Measurements from ENCODE around the gene EDAR.

Gene EDAR

DNA sequence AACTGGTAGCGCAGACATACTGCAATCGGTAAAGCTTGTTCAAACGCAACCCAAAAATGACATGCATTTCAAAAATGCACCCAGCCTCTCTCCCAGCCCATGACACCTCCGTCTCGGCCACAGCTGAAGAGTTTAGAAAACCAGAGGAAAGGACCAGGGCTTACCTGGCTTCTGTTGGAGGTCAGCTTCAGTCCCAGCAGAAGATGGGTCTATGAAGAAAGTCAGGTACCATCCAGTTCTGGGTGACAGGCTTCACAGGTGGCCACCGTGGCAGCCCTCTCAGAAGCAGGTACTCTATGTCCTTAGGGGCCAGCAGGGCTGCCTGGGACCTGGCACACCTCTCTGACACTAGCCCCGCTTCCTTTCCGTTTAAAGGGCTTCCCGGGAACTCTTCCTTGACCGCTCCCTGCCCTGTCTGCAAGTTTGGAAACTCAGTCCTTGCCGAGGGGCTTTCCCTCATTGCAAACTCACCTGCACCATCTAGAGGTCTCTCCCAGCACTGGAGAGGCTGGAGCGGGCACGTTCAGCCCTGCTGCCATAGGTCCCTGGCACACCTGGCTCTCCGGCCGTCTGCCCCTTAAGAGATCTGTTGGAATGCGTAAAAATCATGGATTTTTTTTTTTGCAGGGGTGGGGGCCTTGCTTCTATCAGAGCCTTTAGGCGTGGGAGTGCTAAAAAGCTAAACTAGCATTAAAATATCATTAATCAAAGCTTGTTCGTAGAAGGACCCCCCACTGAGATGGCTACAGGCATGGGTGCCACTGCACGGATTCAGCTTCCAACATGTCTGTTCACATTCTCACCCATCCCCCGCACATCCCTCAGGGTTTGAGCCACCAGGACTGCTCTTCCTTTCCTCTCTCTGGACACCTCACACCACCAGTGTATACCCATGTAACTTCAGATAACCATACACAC is at the start of gene EDAR:
TSS of gene EDAR (minus strand) at position 425 of the 918 bp plus-strand sequence. CDS start 58,206 bp downstream, outside the sequence.
- Mint-ChIP-seq H3K27ac (no peak within 1 kb of the TSS), H3K4me1 (peaks cover 43% of the 10 kb centered on the region), H3K27me3 (peaks cover 30% of the 10 kb centered on the region), H3K4me3 (peak within 1 kb of the TSS; percentile 65), H3K9me3 (no peaks in the 10 kb centered on the region), H3K36me3 (no peaks in the 10 kb centered on the region)
- CTCF ChIA-PET = interaction anchor here (0.7 to 4.0 kb wide), 12 partner anchors 10 to 353 kb away, joined by 3 to 37 read pairs (median 3); no protein-coding TSS in a partner anchor
- DNase-seq = peak; percentile 69

DNA sequence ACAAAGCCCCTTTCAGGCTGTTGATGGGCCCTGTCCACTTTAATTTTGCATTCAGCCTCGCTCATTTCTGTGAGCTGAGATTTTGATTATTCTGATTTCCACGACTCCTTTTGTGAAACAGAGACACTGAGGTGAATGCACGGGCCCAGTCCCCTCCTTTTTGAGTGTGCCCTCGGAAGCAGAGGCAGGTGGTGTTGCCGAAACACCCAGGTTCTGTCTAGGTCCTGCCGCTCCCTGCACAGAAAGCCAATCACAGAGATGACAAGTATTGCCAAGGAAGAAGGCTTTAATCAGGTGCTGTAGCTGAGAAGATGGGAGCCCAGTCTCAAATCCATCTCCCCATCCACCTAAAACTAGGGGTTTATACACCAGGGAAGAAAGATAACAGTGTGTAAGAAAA is 44.2 kb upstream of the EDAR start:
- Mint-ChIP-seq H3K36me3 (peaks cover 14% of the 10 kb centered on the region), H3K4me1 (peaks cover 54% of the 10 kb centered on the region), H3K9me3 (peaks cover 5% of the 10 kb centered on the region), H3K27me3 (no peaks in the 10 kb centered on the region), H3K4me3 (peak overlapping the region; percentile 73), H3K27ac (peak overlapping the region; percentile 97)
- no peak for DNase-seq
- CTCF ChIA-PET = interaction anchor here (0.8 to 1.6 kb wide), 2 partner anchors 16 to 104 kb away, joined by 3 read pairs; no protein-coding TSS in a partner anchor

DNA sequence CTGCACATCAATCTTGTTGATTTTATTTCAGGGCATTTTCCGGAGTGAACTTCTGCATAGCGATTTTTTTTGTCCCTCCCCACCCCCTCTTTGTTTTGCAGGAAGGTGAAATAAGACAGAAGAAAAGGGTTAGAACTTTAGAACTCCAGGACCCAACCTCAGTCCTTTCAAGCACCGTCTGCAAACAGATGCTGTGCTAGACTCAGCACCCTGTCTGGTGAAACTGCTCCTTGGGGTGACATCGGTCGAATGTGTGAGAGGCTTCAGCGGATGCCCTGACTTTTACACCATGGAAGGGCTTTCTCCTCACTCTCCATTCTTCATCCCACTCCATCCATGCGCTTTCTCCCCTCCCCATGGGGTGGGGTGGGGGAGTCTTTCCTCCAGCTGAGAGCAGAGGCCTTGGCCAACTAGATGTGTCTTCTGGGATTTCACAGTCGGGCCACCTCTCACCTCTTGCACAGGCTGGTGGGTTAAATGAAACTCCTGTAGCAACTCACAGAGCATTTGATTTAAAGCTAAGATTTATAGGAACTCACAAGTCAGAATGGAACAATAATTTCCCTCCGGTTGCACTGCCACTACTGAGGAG is 43.3 kb upstream of the EDAR start:
- no peaks in the 10 kb centered on the region for H3K27me3 Mint-ChIP-seq
- peaks cover 14% of the 10 kb centered on the region for H3K36me3 Mint-ChIP-seq
- CTCF ChIA-PET = interaction anchor here (0.8 to 1.6 kb wide), 2 partner anchors 17 to 103 kb away, joined by 3 read pairs; no protein-coding TSS in a partner anchor
- H3K9me3 Mint-ChIP-seq = peaks cover 5% of the 10 kb centered on the region
- peak overlapping the region; percentile 97 for H3K27ac Mint-ChIP-seq
- H3K4me3 Mint-ChIP-seq = peak overlapping the region; percentile 73
- H3K4me1 Mint-ChIP-seq = peaks cover 53% of the 10 kb centered on the region
- peak; percentile 65 for DNase-seq

DNA sequence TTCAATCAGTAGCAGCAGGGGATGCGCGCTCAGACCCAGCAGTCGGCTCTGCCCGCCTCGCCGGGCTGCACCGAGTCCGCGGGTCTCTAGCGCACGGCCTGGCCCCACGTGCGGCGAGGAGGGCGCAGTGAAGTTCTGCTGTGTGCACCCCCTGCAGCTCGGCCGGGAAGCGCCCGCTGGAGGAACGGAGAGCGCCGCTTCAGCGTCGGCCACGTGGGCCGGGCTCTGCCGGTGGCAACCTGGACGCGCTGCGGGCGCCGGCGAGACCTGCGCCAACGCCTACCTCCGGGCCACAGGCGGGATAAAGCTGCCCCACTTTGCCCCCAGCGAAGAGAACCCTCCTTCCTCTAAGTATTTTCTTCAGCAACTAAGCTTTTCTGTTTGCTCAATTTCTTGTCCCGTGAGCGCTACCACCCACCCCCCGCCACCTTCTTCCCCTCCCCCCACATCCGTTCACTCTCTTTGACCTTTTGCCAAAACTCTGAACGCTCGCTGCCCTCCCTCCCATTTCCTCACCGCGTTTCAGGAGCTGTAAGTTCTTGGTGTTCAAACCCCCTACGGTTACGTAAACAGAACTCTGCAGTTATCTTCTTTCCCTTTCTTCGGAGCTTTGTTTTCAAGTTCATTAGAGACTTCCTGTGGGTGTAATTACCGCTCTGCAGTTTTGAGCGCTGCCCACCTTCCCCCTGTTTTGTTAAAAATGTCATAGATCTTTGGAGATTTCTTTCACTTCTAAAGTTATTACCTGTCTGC is 42.6 kb upstream of the EDAR start:
- DNase-seq = peak; percentile 88
- CTCF ChIA-PET = interaction anchor here (1.6 kb wide), 1 partner anchor 17 kb away, joined by 3 read pairs; no protein-coding TSS in a partner anchor
- peaks cover 5% of the 10 kb centered on the region for H3K9me3 Mint-ChIP-seq
- H3K27ac Mint-ChIP-seq = peak overlapping the region; percentile 97
- no peaks in the 10 kb centered on the region for H3K27me3 Mint-ChIP-seq
- H3K36me3 Mint-ChIP-seq = peaks cover 14% of the 10 kb centered on the region
- peak overlapping the region; percentile 73 for H3K4me3 Mint-ChIP-seq
- peaks cover 52% of the 10 kb centered on the region for H3K4me1 Mint-ChIP-seq

DNA sequence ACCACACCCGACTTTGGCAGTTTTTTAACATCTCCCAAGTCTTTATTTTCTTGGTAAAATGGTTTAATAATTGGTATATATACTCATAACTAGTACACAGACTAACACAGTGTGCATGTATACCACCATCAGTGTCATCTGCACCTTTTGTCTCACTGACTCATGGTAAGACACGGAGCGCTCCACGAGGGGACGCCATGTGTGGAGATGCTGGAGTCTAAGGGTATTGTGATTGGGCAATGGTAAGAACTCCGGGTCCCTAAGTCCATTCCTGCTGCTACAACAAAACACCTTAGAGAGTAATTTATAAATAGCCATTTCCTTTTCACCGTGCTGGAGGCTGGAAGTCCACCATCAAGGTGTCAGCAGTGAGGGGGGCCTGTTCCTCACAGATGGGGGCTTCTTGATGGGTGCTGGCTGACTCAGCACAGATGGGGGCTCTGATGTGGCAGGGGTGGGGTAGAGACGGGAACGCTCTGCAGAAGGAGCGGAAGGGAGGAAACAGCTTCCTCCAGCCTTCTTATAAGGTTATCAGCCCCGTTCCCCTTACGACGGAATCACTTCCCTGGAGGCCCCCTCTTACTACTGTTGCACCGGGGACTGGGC is 42.0 kb upstream of the EDAR start:
- H3K27ac Mint-ChIP-seq = peak overlapping the region; percentile 97
- H3K27me3 Mint-ChIP-seq = no peaks in the 10 kb centered on the region
- H3K4me1 Mint-ChIP-seq = peaks cover 52% of the 10 kb centered on the region
- DNase-seq = peak; percentile 36
- CTCF ChIA-PET = no interaction called here
- H3K36me3 Mint-ChIP-seq = peaks cover 14% of the 10 kb centered on the region
- peaks cover 5% of the 10 kb centered on the region for H3K9me3 Mint-ChIP-seq
- peak overlapping the region; percentile 66 for H3K4me3 Mint-ChIP-seq

DNA sequence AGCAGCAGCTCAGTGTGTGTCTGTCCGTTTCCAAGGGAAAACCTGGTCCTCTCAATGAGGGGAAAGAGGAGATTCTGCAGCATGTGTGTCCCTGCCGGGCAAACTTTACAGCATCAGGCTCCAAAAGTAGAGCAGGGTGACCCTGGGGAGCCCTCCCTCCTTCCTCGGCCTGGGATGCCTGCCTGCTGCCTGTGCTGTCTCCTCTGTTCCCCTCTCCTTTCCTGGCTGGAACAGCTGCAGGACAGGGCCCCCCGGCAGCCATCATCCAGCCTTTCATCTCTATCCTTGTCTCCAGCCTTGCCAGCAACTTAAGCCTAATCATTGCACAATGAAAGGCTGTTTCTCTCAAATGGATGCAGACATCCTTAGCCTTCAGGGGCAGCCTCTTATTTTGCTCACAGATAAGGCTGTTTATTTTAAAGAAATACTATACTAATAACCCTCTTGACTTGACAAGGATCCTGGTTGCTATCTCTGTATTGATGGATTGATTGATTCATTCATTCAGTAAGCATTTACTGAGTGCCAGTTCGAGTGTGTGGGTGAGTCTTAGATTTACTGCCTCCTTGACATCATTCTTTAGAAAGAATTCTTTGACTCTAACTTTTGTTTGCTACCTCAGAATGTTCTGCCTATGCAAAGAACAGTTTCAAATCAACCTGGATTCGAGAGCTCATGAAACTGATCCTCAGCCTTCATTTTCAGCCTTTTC is 40.6 kb upstream of the EDAR start:
- peaks cover 8% of the 10 kb centered on the region for H3K36me3 Mint-ChIP-seq
- CTCF ChIA-PET = no interaction called here

DNA sequence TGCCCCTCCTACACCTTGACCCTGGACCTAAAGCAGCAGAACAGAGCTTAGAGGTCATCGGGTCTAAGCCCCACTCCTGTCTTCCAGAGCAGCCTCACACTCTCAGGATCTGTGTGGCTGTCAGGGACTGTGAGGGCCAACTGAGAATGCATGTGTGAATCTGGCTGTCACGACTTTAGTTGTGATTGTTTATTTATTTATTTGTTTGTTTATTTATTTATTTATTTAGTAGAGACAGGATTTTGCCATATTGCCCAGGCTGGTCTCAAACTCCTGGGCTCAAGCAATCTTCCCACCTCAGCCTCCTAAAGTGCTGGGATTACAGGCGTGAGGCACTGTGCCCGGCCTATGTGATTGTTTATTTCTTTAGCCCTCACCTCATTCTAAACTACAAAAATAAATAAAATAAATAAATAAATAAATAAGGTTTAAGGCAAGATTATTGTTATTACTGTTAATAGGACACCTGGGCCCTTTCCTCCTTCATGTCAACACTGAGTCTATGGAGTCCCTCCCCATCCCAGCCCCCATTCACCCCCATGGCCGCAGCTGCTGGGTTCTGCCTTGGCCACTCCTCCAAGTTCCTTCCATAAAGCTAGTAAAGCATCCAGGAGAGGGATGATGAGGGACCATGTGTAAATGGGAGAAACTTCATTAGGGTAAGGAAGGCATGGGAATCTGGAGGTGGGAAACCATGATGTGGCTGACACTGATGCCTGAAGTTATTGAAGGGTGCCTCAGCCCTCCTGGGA is 39.9 kb upstream of the EDAR start:
- CTCF ChIA-PET = no interaction called here
- no peaks in the 10 kb centered on the region for H3K27me3 Mint-ChIP-seq

More for the DNA sequence above, 40.6 kb upstream of the EDAR start:
- no peaks in the 10 kb centered on the region for H3K27me3 Mint-ChIP-seq
- no peak overlapping the region for H3K4me3 Mint-ChIP-seq
- no peak for DNase-seq
- H3K27ac Mint-ChIP-seq = peak overlapping the region; percentile 28
- H3K9me3 Mint-ChIP-seq = peaks cover 3% of the 10 kb centered on the region
- H3K4me1 Mint-ChIP-seq = peaks cover 45% of the 10 kb centered on the region

DNA sequence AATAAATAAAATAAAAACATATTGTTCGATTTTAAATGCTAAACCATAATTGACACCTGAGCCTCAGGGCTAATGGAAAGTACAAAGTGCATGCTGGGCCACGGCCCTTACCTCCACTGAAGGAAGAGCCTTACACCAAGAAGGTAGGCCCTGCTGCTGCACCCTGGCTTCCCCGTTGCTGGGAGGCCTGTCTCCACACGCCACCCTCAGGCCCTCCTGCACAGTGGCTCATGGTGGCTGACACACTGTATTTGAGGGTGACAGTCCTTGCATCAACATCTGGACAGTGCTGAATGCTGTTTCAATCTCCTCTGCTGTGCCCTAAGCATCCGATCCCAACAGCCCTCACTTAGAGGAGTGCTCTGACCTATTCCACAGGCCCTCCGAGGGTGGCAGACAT is 39.3 kb upstream of the EDAR start:
- Mint-ChIP-seq H3K27me3 (no peaks in the 10 kb centered on the region), H3K36me3 (peaks cover 6% of the 10 kb centered on the region), H3K27ac (peak overlapping the region; percentile 13), H3K4me3 (no peak overlapping the region), H3K4me1 (peaks cover 40% of the 10 kb centered on the region), H3K9me3 (peaks cover 2% of the 10 kb centered on the region)
- CTCF ChIA-PET = no interaction called here
- DNase-seq = no peak

More for the DNA sequence above, 39.9 kb upstream of the EDAR start:
- H3K4me3 Mint-ChIP-seq = no peak overlapping the region
- peak overlapping the region; percentile 13 for H3K27ac Mint-ChIP-seq
- DNase-seq = no peak
- H3K36me3 Mint-ChIP-seq = peaks cover 8% of the 10 kb centered on the region
- peaks cover 3% of the 10 kb centered on the region for H3K9me3 Mint-ChIP-seq
- peaks cover 43% of the 10 kb centered on the region for H3K4me1 Mint-ChIP-seq

DNA sequence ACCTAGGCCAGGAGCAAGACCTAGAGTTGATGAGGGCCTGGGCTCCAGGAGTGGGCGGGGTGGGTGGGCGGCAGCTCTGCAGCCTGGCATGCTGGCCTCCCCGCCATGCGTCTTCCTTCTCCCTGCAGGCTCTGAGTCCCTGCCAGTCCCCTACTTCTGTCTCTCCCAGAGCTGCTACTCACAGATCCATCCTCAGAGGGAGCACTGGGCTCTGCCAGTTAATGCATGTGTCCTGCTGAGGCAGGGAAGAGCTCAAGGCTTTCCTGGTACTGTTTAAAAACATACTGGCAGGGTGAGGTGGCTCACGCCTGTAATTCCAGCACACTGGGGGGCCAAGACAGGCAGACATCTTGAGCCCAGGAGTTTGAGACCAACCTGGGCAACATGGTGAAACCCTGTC is 38.7 kb upstream of the EDAR start:
- peak overlapping the region; percentile 39 for H3K27ac Mint-ChIP-seq
- DNase-seq = no peak
- H3K4me1 Mint-ChIP-seq = peaks cover 34% of the 10 kb centered on the region
- H3K4me3 Mint-ChIP-seq = no peak overlapping the region
- H3K9me3 Mint-ChIP-seq = no peaks in the 10 kb centered on the region
- H3K36me3 Mint-ChIP-seq = peaks cover 2% of the 10 kb centered on the region
- H3K27me3 Mint-ChIP-seq = no peaks in the 10 kb centered on the region
- CTCF ChIA-PET = no interaction called here

DNA sequence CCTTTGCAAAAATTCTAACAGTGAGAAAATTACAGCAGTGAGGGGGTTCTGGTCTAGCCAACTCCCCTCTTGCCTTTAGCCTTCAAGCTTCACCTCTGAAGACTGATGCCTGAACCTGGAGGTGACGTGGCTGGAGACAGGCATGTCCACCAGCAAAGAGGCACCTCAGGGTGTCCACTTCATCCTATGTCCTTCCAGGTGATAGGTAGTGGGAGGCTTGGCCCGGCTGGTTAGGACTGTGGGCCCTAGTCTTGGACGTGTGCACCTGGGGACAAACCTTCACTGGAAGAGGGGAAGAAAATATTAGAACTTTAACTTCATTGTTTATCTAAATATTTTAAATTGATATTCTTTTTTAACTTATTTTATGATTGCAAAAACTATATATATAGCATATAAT is 35.5 kb upstream of the EDAR start:
- H3K27ac Mint-ChIP-seq = no peak overlapping the region
- peaks cover 4% of the 10 kb centered on the region for H3K27me3 Mint-ChIP-seq
- H3K9me3 Mint-ChIP-seq = no peaks in the 10 kb centered on the region
- CTCF ChIA-PET = no interaction called here
- H3K4me3 Mint-ChIP-seq = no peak overlapping the region
- no peaks in the 10 kb centered on the region for H3K36me3 Mint-ChIP-seq
- peaks cover 17% of the 10 kb centered on the region for H3K4me1 Mint-ChIP-seq
- no peak for DNase-seq

DNA sequence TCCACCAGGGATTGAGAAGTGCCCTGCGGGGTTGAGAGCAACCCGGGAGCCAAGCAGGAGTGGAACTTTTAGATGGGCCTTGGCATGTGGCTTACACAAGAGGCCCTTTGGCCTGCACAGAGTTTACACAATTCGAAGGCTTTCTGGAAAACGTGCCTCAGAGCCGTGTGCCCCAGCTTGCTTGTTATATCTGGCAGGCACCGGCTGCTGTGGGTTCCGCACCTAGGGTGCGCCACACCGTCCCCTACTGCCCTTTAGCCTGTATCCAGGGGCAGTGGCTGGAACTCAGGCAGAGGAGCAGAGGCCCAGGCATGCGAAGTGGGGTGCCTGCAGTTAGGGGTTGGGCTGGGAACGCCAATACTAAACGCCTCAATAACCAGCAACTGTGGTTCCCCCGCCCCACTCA is 32.9 kb upstream of the EDAR start:
- CTCF ChIA-PET = no interaction called here

DNA sequence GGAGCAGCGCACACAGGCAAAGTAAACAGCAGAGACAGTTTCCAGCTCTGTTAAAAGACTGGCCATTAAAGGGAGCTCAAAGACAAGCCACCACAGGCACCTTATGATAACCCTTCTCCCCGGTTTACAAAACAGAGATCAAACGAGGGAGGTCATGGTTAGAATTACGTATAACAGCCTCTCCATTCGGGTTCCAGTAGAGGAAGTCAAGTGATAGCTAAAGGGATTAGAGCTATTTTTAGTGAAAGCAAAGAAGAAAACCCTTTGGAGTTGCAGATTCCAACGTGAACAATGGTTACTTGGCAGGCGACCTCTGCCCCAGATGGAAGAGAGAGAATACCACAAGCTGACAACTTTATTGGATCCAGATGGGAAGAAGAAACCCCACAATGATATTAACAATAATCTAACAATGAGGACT is 31.2 kb upstream of the EDAR start:
- H3K27ac Mint-ChIP-seq = no peak overlapping the region
- no peak for DNase-seq
- no peaks in the 10 kb centered on the region for H3K9me3 Mint-ChIP-seq
- peaks cover 13% of the 10 kb centered on the region for H3K4me1 Mint-ChIP-seq
- CTCF ChIA-PET = interaction anchor here (0.7 to 1.0 kb wide), 4 partner anchors 17 to 106 kb away, joined by 3 to 4 read pairs (median 3); partner anchors contain the start of gene EDAR
- H3K4me3 Mint-ChIP-seq = no peak overlapping the region
- H3K36me3 Mint-ChIP-seq = no peaks in the 10 kb centered on the region
- peaks cover 8% of the 10 kb centered on the region for H3K27me3 Mint-ChIP-seq

More for the DNA sequence above, 32.9 kb upstream of the EDAR start:
- Mint-ChIP-seq H3K27me3 (peaks cover 8% of the 10 kb centered on the region), H3K9me3 (no peaks in the 10 kb centered on the region), H3K4me3 (no peak overlapping the region), H3K27ac (no peak overlapping the region), H3K4me1 (peaks cover 13% of the 10 kb centered on the region), H3K36me3 (no peaks in the 10 kb centered on the region)
- DNase-seq = no peak

DNA sequence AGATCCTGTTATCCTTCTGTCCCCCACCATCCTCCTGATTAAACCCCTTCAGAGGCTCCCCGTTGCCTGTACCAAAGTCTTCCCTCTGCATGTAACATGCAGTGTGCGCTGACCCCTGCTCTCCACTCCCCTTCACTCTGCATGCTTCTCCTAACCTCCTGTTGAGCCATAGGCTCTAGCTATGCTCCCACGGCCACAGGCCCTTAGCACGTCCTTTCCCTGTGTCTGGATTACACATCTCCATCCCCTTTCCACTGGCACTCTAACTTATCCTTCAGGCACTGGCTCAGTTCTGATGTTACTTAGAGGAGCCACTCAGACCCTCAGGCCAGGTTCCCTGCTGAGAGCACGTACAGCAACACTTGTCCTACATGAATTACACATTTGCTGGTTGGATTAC is 29.4 kb upstream of the EDAR start:
- CTCF ChIA-PET = no interaction called here
- no peak overlapping the region for H3K27ac Mint-ChIP-seq

More for the DNA sequence above, 29.4 kb upstream of the EDAR start:
- no peaks in the 10 kb centered on the region for H3K9me3 Mint-ChIP-seq
- DNase-seq = no peak
- no peaks in the 10 kb centered on the region for H3K36me3 Mint-ChIP-seq
- H3K27me3 Mint-ChIP-seq = peaks cover 8% of the 10 kb centered on the region
- no peak overlapping the region for H3K4me3 Mint-ChIP-seq
- peaks cover 13% of the 10 kb centered on the region for H3K4me1 Mint-ChIP-seq
